BJ (cell line): ENCODE data around the gene GLIPR1. TPM values are rescaled to one million over a fixed set of nuclear protein-coding genes. Genes with fewer than 3 reads are reported as not detected.

ENCODE experiments used
- CTCF ChIA-PET: fragments of 350-600 bp; formaldehyde crosslinking; extraction: SDS; loops from one replicate; lab custom pipeline; 2021; ENCODE audit warnings: antibody characterized with exemption, inconsistent platforms; lab: Yijun Ruan, JAX
- POLR2A ChIA-PET: fragments of 300-600 bp; sonication (Branson Sonifier 250); formaldehyde crosslinking; extraction: SDS; loops from one replicate; lab custom pipeline; 2021; ENCODE audit warnings: antibody characterized with exemption; lab: Charles Lee
- DNase-seq: peaks from one replicate; pipeline ENCODE4 v3.0.0-alpha.2; 2011; ENCODE audit warnings: low read depth
- H3K27me3 ChIP-seq: 2 replicates; pipeline ENCODE4 v1.6.0; 2011; ENCODE audit warnings: low read length; ENCODE audit not compliant: control insufficient read depth, insufficient read depth
- H3K36me3 ChIP-seq: 2 replicates; pipeline ENCODE4 v1.5.1; 2011; ENCODE audit warnings: low read length; ENCODE audit not compliant: control insufficient read depth, insufficient read depth
- H3K4me3 ChIP-seq: 2 replicates; pipeline ENCODE4 v1.5.1; 2011; ENCODE audit warnings: low read depth, mild to moderate bottlenecking, control low read depth, low read length
- polyA plus RNA-seq: library from polyadenylated mRNA; depleted of rRNA; stranded (reverse); fragments of >200 nt; gene quantifications from 2 replicates; pipeline ENCODE4 v1.2.3, GENCODE V29; 2011
- TF ChIP-seq, protein P1 (sequence below): IDR thresholded peaks from 2 replicates; pipeline ENCODE4 v1.5.1; 2011; ENCODE audit warnings: low read depth, mild to moderate bottlenecking, control low read depth, inconsistent platforms, low read length, moderate library complexity; ENCODE audit not compliant: insufficient read depth

The GLIPR1 gene
- polyA plus RNA-seq, 1 experiment: 175 TPM

DNA sequence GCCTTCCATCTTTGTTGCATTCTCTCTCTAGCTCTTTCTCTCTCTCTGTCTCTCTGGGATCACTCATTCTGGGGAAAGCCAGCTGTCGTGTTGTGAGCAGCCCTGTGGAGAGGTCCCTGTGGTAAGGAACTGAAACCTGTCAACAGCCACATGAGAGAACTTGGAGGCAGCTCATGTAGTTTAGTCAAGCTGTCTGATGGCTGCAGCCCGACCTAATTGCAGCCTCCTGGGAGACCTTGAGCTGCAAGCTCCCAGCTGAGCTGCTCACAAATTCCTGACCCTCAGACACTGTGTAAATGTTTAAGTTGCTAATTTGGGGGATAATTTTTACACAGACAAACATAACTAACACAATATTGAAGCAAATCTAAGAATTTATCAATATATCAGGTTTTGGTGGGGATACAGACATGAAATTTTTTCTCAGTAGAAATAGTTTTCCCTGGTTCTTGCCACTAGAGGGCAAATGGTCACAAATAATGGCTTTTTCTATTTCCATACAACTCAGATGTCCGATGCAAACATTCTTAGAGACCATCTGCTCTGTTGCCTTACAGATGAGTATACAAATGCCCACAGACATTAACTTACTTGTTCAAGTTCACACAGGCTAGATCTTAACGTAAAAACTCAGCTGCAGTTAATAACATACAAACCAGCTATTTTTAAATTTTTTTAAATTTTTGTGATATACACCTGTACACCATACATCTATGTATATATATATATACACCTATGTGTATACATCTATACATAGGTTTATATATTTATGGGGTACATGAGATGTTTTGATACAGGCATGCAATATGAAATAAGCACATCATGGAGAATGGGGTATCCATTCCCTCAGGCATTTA lies 46.3 kb downstream of the GLIPR1 start:
- ChIA-PET CTCF (interaction anchor here (0.6 to 6.3 kb wide), 24 partner anchors 9 to 1061 kb away, joined by 3 to 98 read pairs (median 3); partner anchors contain the start of genes BBS10, KRR1 and PHLDA1), POLR2A (interaction anchor here (1.5 kb wide), 1 partner anchor 505 kb away, joined by 7 read pairs; the partner anchor contains the start of gene PHLDA1)
- TF ChIP-seq, protein P1, sequence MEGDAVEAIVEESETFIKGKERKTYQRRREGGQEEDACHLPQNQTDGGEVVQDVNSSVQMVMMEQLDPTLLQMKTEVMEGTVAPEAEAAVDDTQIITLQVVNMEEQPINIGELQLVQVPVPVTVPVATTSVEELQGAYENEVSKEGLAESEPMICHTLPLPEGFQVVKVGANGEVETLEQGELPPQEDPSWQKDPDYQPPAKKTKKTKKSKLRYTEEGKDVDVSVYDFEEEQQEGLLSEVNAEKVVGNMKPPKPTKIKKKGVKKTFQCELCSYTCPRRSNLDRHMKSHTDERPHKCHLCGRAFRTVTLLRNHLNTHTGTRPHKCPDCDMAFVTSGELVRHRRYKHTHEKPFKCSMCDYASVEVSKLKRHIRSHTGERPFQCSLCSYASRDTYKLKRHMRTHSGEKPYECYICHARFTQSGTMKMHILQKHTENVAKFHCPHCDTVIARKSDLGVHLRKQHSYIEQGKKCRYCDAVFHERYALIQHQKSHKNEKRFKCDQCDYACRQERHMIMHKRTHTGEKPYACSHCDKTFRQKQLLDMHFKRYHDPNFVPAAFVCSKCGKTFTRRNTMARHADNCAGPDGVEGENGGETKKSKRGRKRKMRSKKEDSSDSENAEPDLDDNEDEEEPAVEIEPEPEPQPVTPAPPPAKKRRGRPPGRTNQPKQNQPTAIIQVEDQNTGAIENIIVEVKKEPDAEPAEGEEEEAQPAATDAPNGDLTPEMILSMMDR: peak; percentile 63
- H3K36me3 ChIP-seq: no peaks in the 10 kb centered on the region
- no peaks in the 10 kb centered on the region for H3K27me3 ChIP-seq
- DNase-seq: no peak
- no peak overlapping the region for H3K4me3 ChIP-seq

DNA sequence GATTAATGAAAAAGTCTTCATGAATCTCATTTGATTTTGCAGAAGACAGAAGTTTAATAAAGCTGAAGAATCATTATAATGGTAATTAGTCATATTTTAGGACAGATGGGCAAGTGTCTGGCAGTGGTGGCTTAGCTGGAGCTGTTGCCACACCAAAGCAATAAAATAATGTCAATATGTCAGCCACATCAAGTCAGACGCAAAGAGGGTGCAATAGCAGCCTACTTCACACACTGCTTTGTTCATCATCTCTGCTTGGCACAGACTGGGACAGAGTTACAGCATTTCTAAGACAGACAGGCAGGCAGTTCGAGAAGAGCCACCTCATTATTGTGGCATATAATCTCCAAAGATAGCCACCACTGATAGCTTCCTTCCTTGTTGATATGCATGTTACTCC lies 47.7 kb downstream of the GLIPR1 start:
- TF ChIP-seq, protein P1: no peak
- Histone ChIP-seq H3K27me3 (no peaks in the 10 kb centered on the region), H3K36me3 (no peaks in the 10 kb centered on the region), H3K4me3 (no peak overlapping the region)
- ChIA-PET CTCF (interaction anchor here (0.9 to 6.3 kb wide), 13 partner anchors 17 to 1059 kb away, joined by 3 to 98 read pairs (median 4); partner anchors contain the start of genes BBS10, KRR1 and PHLDA1), POLR2A (interaction anchor here (0.6 to 1.5 kb wide), 2 partner anchors 159 to 503 kb away, joined by 3 to 7 read pairs; partner anchors contain the start of gene PHLDA1)
- no peak for DNase-seq

DNA sequence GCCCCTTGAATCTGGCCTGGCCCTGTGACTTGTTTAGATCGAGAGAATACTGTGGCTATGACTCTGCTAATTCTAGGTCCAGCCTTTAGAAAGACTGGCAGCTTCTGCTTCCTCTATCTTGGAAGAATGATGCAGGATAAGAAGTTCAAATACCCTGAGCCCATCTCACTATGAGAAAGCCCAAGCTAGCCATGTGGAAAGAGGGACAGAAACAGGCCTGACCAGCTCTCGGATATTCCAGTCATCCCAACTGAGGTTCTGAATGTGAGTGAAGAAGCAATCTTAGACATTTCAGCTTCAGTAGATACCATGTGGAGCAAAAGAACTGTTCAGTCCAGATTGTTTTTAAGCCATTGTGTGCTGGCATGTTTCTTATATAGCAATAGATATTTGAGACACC lies 48.1 kb downstream of the GLIPR1 start:
- POLR2A ChIA-PET: interaction anchor here (1.5 kb wide), 1 partner anchor 503 kb away, joined by 7 read pairs; the partner anchor contains the start of gene PHLDA1

DNA sequence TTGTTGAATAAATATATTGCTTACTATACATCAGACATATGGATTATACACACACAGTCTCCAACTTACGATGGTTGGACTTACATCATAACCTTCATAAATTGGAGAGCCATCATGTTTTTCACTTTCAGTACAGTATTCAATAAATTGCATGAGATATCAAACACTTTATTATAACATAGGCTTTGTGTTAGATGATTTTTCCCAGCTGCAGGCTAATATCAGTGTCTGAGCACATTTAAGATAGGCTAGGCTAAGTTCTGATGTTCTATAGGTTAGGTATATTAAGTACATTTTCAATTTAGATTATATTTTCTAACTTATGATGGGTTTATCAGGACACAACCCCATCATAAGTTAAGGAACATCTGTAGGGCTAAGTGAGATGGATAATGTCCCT lies 48.8 kb downstream of the GLIPR1 start:
- DNase-seq: no peak
- TF ChIP-seq, protein P1: no peak
- Histone ChIP-seq H3K4me3 (no peak overlapping the region), H3K27me3 (no peaks in the 10 kb centered on the region), H3K36me3 (no peaks in the 10 kb centered on the region)
- CTCF ChIA-PET: no interaction called here
- POLR2A ChIA-PET: no interaction called here

More for the DNA sequence above, 48.1 kb downstream of the GLIPR1 start:
- DNase-seq: no peak
- no peak overlapping the region for H3K4me3 ChIP-seq
- H3K36me3 ChIP-seq: no peaks in the 10 kb centered on the region
- TF ChIP-seq, protein P1: no peak
- H3K27me3 ChIP-seq: no peaks in the 10 kb centered on the region
- CTCF ChIA-PET: interaction anchor here (0.9 to 6.3 kb wide), 5 partner anchors 498 to 819 kb away, joined by 3 to 98 read pairs (median 4); partner anchors contain the start of genes BBS10 and PHLDA1

DNA sequence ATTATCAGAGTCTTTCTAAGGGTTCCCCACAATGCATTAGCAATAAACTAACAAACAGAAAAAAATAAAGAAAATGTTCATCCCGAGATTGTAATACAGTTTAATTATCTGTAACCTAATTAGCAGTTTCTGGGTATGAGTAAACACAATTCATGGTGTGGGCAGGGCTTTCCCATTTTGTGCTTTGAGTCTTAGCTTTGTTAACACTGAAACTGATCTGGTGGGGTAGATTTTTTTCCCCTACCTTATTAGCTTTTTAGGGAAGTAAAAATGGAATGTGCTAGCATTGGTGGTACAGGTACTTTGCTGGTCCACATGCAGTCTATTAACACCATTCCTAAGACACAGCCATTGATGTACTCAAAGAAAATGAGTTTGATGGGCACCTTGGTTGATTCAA lies 49.3 kb downstream of the GLIPR1 start:
- TF ChIP-seq, protein P1: no peak
- Histone ChIP-seq H3K36me3 (no peaks in the 10 kb centered on the region), H3K27me3 (no peaks in the 10 kb centered on the region), H3K4me3 (no peak overlapping the region)
- no peak for DNase-seq
- POLR2A ChIA-PET: no interaction called here
- CTCF ChIA-PET: interaction anchor here (1.2 to 2.2 kb wide), 2 partner anchors 507 to 818 kb away, joined by 3 to 8 read pairs; partner anchors contain the start of gene BBS10
